Stomach (tissue), 9 donors: ENCODE results near the gene RAPGEF1. TPM values are rescaled to one million over a fixed set of nuclear protein-coding genes. Genes with fewer than 3 reads are reported as not detected.

Experiments
- DNase-seq, 2 donors: peaks; one replicate each; pipeline versions ENCODE4 v3.0.0 to v3.0.0-alpha.2; 2013 to 2019
- H3K27ac ChIP-seq, 5 donors: fragments of 200-600 bp in 4 of 5; sonication (generic) in 4 of 5; one replicate each; pipeline ENCODE4 v1.5.1; 2013 to 2019; ENCODE audit warnings: mild to moderate bottlenecking in 1 of 5, moderate library complexity in 1 of 5
- H3K27me3 ChIP-seq, 3 donors: fragments of 200-600 bp; sonication (generic); one replicate each; pipeline ENCODE4 v1.5.1; 2017 to 2019; ENCODE audit warnings: mixed run types in 1 of 3
- H3K36me3 ChIP-seq, 4 donors: fragments of 200-600 bp; sonication (generic); 1 replicate in 3 of 4; 2 replicates in 1 of 4; pipeline ENCODE4 v1.5.1; 2016 to 2019
- H3K4me1 ChIP-seq, 4 donors: fragments of 200-600 bp; sonication (generic); one replicate each; pipeline ENCODE4 v1.5.1; 2016 to 2019
- H3K4me3 ChIP-seq, 4 donors: fragments of 200-600 bp; sonication (generic) in 3 of 4; one replicate each; pipeline ENCODE4 v1.5.1; 2016 to 2019; ENCODE audit warnings: mild to moderate bottlenecking in 1 of 4
- H3K9me3 ChIP-seq, 4 donors: fragments of 200-600 bp; sonication (generic); one replicate each; pipeline ENCODE4 v1.5.1; 2016 to 2019
- CTCF ChIP-seq, 7 experiments: fragments of 450-650 bp in 4 of 7; fragments of 200-600 bp in 3 of 7; sonication (generic) in 3 of 7; IDR thresholded peaks; one replicate each; pipeline ENCODE4 v1.5.1; 2016 to 2019; ENCODE audit warnings: antibody characterized with exemption in 7 of 7, control low read depth in 2 of 7, mild to moderate bottlenecking in 1 of 7
- EP300 ChIP-seq: sonication (generic); formaldehyde crosslinking; IDR thresholded peaks from one replicate; pipeline ENCODE4 v1.6.1; 2017; ENCODE audit warnings: antibody characterized with exemption
- POLR2A ChIP-seq, 4 donors: fragments of 450-650 bp; IDR thresholded peaks; one replicate each; pipeline ENCODE4 v1.6.1; 2016; ENCODE audit warnings: antibody characterized with exemption in 4 of 4, control low read depth in 2 of 4, mild to moderate bottlenecking in 1 of 4, moderate library complexity in 1 of 4
- POLR2AphosphoS5 ChIP-seq, 3 donors: sonication (generic); formaldehyde crosslinking; IDR thresholded peaks; one replicate each; pipeline ENCODE4 v1.6.1; 2016; ENCODE audit warnings: antibody characterized with exemption in 3 of 3
- WGBS, 5 donors: extraction: QIAGEN DNeasy Blood & Tissue Kit in 3 of 5; methylation state at CpG; one replicate each; pipeline versions ENCODE4 v1.1.5 to v1.1.7; 2013 to 2018; 5-methylcytosine and 5-hydroxymethylcytosine counted together
- intact Hi-C: fragments of 100-400 bp; cut with DNase I; formaldehyde crosslinking; loops from one replicate; pipeline ENCODE4 v1.15.1; 2023; ENCODE audit warnings: low total_unique reads
- polyA plus RNA-seq, 3 donors: library from polyadenylated mRNA; stranded (reverse); fragments of 200-250 nt; gene quantifications; one replicate each; pipeline ENCODE4 v1.2.3, GENCODE V29; 2013
- total RNA-seq, 5 donors: library from RNA; depleted of rRNA; stranded (reverse); fragments of >200 nt; gene quantifications; one replicate each; pipeline versions ENCODE4 v1.1.0 to v1.2.3, GENCODE V29; 2014 to 2016
- donor health status: healthy with polysubstance abuse.
- donor health status: Bipolar disorder and iron deficiency.
- donor health status: healthy.

Gene RAPGEF1
- total and polyA plus RNA-seq, 8 donors: 8.4 to 84.6 (median 45.1) TPM

GRCh38 chr9:131614340-131614915 is 125.4 kb downstream of the RAPGEF1 start:
- Histone ChIP-seq H3K9me3 (no peaks in the 10 kb centered on the region), H3K4me3 (no peak overlapping the region), H3K4me1 (peaks cover 9 to 28% (median 20%) of the 10 kb centered on the region in 4 donors), H3K27me3 (no peaks in the 10 kb centered on the region), H3K36me3 (peaks cover 5 to 94% (median 82%) of the 10 kb centered on the region in 4 donors), H3K27ac (no peak overlapping the region)
- no peak for DNase-seq
- WGBS, 5 donors: 89 to 99% (median 94%) methylated on average over 8 of the region's 8 CpGs
- intact Hi-C loops: no loop called here
- no peak for TF ChIP-seq CTCF (IDR thresholded peaks at IDR 0.05)
- TF ChIP-seq POLR2A (IDR thresholded peaks at IDR 0.05): no peak
- no peak for TF ChIP-seq POLR2AphosphoS5 (IDR thresholded peaks at IDR 0.05)

- Histone ChIP-seq H3K4me3 (no peak overlapping the region), H3K4me1 (peaks cover 14 to 33% (median 25%) of the 10 kb centered on the region in 4 donors), H3K9me3 (no peaks in the 10 kb centered on the region), H3K27ac (no peak overlapping the region), H3K36me3 (peaks cover 0 to 89% (median 77%) of the 10 kb centered on the region in 4 donors), H3K27me3 (no peaks in the 10 kb centered on the region)
- DNase-seq: no peak
- TF ChIP-seq POLR2AphosphoS5 (IDR thresholded peaks at IDR 0.05): no peak
- TF ChIP-seq EP300: no peak
- no peak for TF ChIP-seq CTCF (IDR thresholded peaks at IDR 0.05)
- no peak for TF ChIP-seq POLR2A (IDR thresholded peaks at IDR 0.05)
- 91 to 99% (median 97%) methylated on average over 8 of the region's 8 CpGs for WGBS, 5 donors
- intact Hi-C loops: no loop called here
Observed at GRCh38 chr9:131613921-131614320, 126.0 kb downstream of the RAPGEF1 start.

GRCh38 chr9:131612851-131613250 is 127.0 kb downstream of the RAPGEF1 start:
- intact Hi-C loops: no loop called here
- Histone ChIP-seq H3K4me1 (peaks cover 22 to 38% (median 28%) of the 10 kb centered on the region in 4 donors), H3K36me3 (peaks cover 0 to 80% (median 69%) of the 10 kb centered on the region in 4 donors), H3K27ac (no peak overlapping the region), H3K27me3 (no peaks in the 10 kb centered on the region), H3K9me3 (no peaks in the 10 kb centered on the region), H3K4me3 (no peak overlapping the region)
- WGBS, 5 donors: 90 to 99% (median 97%) methylated on average over 7 of the region's 7 CpGs
- TF ChIP-seq POLR2AphosphoS5 (IDR thresholded peaks at IDR 0.05): no peak
- no peak for TF ChIP-seq CTCF (IDR thresholded peaks at IDR 0.05)
- TF ChIP-seq POLR2A (IDR thresholded peaks at IDR 0.05): no peak
- no peak for TF ChIP-seq EP300
- no peak for DNase-seq

GRCh38 chr9:131611586-131612315 is 128.1 kb downstream of the RAPGEF1 start:
- H3K27ac ChIP-seq: no peak overlapping the region
- 86 to 95% (median 91%) methylated on average over 11 of the region's 11 CpGs for WGBS, 5 donors
- intact Hi-C loops: no loop called here

More at GRCh38 chr9:131611586-131612315, 128.1 kb downstream of the RAPGEF1 start:
- Histone ChIP-seq H3K9me3 (no peaks in the 10 kb centered on the region), H3K27me3 (no peaks in the 10 kb centered on the region), H3K4me1 (peaks cover 30 to 46% (median 38%) of the 10 kb centered on the region in 4 donors), H3K4me3 (no peak overlapping the region), H3K36me3 (peaks cover 0 to 75% (median 64%) of the 10 kb centered on the region in 4 donors)
- no peak for TF ChIP-seq CTCF (IDR thresholded peaks at IDR 0.05)
- DNase-seq: no peak
